Muscle layer of duodenum (tissue), 2 donors: ENCODE measurements around the gene ISG15.
"Not testable (repeated sequence)": the region's sequence is repeated elsewhere in the genome, so short reads cannot be mapped to it uniquely, and the experiment has no call there.

Experiments
- H3K27ac ChIP-seq: one replicate; pipeline ENCODE4 v1.7.0; 2013; ENCODE audit warnings: mild to moderate bottlenecking, low read length
- H3K27me3 ChIP-seq: one replicate; pipeline ENCODE4 v1.7.0; 2013; ENCODE audit warnings: low read depth, mild to moderate bottlenecking, control low read depth, low read length
- H3K36me3 ChIP-seq, 2 donors: one replicate each; pipeline ENCODE4 v1.7.0; 2013; ENCODE audit warnings: low read length in 2 of 2, control low read depth in 1 of 2, mild to moderate bottlenecking in 1 of 2; ENCODE audit not compliant: insufficient read depth in 2 of 2, control insufficient read depth in 1 of 2
- H3K4me1 ChIP-seq, 2 donors: one replicate each; pipeline ENCODE4 v1.7.0; 2013; ENCODE audit warnings: low read length in 2 of 2, mild to moderate bottlenecking in 2 of 2, control low read depth in 1 of 2, moderate library complexity in 1 of 2; ENCODE audit not compliant: insufficient read depth in 2 of 2, control insufficient read depth in 1 of 2
- H3K4me3 ChIP-seq, 2 donors: one replicate each; pipeline ENCODE4 v1.7.0; 2013; ENCODE audit warnings: low read length in 2 of 2, low read depth in 1 of 2, mild to moderate bottlenecking in 1 of 2
- H3K9me3 ChIP-seq, 2 donors: one replicate each; pipeline ENCODE4 v1.7.0; 2013; ENCODE audit warnings: low read length in 2 of 2, control low read depth in 1 of 2, mild to moderate bottlenecking in 1 of 2; ENCODE audit not compliant: control insufficient read depth in 1 of 2
- donor health status: healthy.

The ISG15 gene

DNA sequence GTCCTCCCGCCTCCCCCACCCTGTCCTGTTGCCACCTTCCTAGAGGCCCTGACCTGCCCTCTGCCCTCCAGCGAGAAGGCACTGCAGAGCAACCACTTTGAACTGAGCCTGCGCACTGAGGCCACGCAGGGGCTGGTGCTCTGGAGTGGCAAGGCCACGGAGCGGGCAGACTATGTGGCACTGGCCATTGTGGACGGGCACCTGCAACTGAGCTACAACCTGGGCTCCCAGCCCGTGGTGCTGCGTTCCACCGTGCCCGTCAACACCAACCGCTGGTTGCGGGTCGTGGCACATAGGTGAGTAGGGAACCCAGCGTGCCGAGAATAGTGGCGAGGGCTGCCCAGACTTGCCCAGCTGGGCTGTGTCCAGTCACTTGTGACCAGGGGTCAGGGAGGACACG is 40.4 kb downstream of the ISG15 start:
- H3K36me3 ChIP-seq: peaks cover 0 to 41% of the 10 kb centered on the region in 2 donors
- H3K9me3 ChIP-seq: no peaks in the 10 kb centered on the region

DNA sequence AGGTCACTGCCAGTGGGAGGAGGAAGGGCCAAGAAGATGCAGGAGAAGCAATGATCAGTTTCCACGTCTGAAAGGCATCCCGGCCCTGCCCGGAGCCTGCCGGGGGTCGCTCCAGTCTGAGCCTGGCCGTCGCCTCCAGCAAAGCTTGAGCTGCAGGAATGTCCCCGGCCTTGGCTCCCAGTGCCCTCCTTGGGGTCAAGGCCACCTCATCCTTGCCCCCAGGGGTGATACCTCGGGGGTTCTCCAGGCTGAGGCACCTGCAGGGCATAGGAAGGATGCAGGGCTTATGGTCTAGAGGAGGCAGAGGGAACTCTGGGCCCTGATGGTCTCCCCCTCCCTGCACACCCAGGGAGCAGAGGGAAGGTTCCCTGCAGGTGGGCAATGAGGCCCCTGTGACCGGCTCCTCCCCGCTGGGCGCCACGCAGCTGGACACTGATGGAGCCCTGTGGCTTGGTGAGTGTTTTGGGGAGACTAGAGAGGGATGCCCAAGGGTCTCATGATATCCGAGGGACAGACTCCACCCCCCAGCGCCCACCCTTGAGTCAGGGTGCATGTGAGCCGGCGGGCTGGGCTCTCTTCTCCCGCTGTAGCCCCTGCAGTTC is 40.9 kb downstream of the ISG15 start:
- Histone ChIP-seq H3K4me3 (no peak overlapping the region), H3K27me3 (peaks cover 11% of the 10 kb centered on the region), H3K4me1 (peaks cover 0 to 5% of the 10 kb centered on the region in 2 donors), H3K9me3 (no peaks in the 10 kb centered on the region), H3K27ac (no peak overlapping the region), H3K36me3 (peaks cover 0 to 41% of the 10 kb centered on the region in 2 donors)

More for the DNA sequence above, 40.4 kb downstream of the ISG15 start:
- Histone ChIP-seq H3K27ac (no peak overlapping the region), H3K4me1 (peaks cover 0 to under 1% of the 10 kb centered on the region in 2 donors), H3K27me3 (peaks cover 7% of the 10 kb centered on the region), H3K4me3 (no peak overlapping the region)

DNA sequence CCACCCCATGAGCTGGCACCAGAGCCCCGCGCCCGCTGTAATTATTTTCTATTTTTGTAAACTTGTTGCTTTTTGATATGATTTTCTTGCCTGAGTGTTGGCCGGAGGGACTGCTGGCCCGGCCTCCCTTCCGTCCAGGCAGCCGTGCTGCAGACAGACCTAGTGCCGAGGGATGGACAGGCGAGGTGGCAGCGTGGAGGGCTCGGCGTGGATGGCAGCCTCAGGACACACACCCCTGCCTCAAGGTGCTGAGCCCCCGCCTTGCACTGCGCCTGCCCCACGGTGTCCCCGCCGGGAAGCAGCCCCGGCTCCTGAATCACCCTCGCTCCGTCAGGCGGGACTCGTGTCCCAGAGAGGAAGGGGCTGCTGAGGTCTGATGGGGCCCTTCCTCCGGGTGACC is 41.7 kb downstream of the ISG15 start:
- Histone ChIP-seq H3K4me3 (no peak overlapping the region), H3K4me1 (peaks cover 0 to 12% of the 10 kb centered on the region in 2 donors), H3K9me3 (no peaks in the 10 kb centered on the region), H3K27me3 (peaks cover 11% of the 10 kb centered on the region), H3K36me3 (peaks cover 0 to 41% of the 10 kb centered on the region in 2 donors), H3K27ac (no peak overlapping the region)

DNA sequence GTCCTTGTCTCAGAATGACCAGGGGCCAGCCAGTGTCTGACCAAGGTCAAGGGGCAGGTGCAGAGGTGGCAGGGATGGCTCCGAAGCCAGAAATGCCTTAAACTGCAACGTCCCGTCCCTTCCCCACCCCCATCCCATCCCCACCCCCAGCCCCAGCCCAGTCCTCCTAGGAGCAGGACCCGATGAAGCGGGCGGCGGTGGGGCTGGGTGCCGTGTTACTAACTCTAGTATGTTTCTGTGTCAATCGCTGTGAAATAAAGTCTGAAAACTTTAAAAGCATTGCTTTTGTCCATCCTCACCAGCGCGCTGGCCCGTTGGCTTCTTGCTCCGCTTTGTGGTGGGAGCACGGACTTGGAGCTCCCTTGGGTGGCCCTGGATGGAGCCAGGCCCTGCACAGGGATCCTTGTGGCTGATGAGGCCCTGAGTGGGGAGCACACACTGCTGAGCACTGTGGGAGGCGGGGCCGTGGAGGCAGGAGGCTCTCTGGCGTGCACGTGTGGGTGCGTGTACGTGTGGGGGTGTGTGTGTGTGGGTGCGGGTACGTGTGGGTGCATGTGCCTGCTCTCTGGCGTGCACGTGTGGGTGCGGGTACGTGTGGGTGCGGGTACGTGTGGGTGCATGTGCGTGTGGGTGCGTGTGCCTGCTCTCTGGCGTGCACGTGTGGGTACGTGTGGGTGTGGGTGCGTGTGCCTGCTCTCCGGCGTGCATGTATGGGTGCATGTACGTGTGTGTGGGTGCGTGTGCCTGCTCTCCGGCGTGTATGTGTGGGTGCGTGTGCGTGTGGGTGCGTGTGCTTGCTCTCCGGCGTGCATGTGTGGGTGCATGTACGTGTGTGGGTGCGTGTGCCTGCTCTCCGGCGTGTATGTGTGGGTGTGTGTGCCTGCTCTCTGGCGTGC is 42.8 kb downstream of the ISG15 start:
- peaks cover 0 to 35% of the 10 kb centered on the region in 2 donors for H3K36me3 ChIP-seq

DNA sequence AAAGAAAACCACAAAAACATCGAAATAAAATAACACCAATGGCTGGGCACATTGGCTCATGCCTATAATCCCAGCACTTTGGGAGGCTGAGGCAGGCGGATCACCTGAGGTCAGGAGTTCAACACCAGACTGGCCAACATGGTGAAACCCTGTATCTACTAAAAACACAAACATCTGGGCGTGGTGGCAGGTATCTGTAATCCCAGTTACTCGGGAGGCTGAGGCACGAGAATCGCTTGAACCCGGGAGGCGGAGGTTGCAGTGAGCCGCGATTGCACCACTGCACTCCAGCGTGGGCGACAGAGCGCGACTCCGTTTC is 44.4 kb downstream of the ISG15 start:
- H3K36me3 ChIP-seq: peaks cover 0 to 24% of the 10 kb centered on the region in 2 donors
- not testable (repeated sequence) for H3K9me3 ChIP-seq, H3K4me3 ChIP-seq, H3K27ac ChIP-seq
- H3K4me1 ChIP-seq: peaks cover 0 to 16% of the 10 kb centered on the region in 2 donors
- peaks cover 19% of the 10 kb centered on the region for H3K27me3 ChIP-seq

More for the DNA sequence above, 42.8 kb downstream of the ISG15 start:
- Histone ChIP-seq H3K27me3 (peaks cover 16% of the 10 kb centered on the region), H3K4me1 (peaks cover 0 to 13% of the 10 kb centered on the region in 2 donors), H3K9me3 (no peaks in the 10 kb centered on the region), H3K4me3 (no peak overlapping the region), H3K27ac (no peak overlapping the region)

DNA sequence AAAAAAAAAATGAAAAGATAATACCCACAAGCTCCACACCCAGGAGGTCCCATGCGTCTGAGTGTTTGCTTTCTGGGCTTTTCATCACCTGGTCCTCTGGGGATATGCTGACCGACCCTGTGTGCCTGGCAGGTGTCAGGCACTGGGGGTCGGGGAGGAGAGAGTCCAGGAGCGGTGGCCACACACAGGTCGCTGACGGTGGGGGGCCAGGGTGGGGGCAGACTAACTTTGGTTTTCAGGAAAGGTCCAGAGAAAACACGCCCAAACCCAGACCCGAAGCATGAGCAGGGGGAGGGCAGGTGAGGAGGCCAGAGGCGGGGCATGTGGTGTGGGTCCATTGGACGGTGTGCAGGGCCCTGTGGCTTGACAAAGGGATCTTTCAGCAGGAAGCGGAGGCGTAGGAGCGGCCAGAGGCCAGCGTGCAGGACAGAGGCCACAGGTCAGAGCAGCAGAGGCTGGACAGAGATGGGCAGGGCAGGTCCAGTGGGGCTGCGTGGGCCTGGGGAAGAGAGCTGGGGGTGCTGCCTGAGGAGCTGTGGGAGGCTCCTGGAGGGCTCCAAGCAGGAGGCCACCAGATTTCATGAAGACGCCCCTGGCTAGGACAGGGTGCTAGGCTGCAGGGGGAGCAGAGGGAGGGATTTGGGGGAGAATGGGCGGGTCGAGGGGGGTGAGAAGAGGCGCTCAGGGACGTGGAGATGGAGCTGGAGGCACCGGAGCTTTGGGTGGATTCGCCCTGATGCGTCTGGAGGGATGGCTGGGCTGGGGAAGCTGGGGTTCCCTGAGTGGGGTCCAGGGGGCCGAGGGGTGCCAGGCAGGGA is 45.0 kb downstream of the ISG15 start:
- Histone ChIP-seq H3K27ac (no peak overlapping the region), H3K36me3 (peaks cover 0 to 20% of the 10 kb centered on the region in 2 donors), H3K9me3 (no peaks in the 10 kb centered on the region), H3K4me3 (peak overlapping the region in 1 of 2 donors; percentile 65), H3K27me3 (peaks cover 24% of the 10 kb centered on the region), H3K4me1 (peaks cover 0 to 20% of the 10 kb centered on the region in 2 donors)

DNA sequence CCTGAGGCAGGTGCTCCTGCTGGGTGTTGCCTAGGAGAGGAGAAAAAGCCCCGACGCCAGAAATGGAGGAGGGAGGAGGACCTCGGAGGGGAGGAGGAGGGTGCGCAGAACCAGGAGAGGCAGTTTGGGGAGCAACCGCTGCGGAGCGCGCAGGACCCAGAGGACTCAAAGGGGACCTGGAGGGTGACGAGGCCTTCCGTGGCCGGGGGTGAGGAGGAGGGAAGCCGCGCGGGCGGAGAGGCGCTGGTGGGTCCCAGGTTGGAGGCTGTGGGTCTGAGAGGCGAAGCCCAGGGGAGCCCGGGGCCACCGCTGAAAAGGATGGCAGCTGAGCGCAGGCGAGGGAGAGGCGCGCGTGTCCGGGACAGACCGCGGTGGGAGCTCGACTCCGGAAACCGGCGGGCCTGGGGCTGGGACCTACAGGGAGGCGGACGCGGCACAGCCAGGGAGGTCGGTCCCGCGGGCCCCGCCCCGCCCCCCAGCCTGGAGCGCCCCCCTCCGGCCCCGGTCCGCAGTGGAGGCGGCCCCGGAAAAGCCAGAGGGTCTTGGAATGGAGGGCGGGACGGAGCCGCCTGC is 45.7 kb downstream of the ISG15 start:
- no peaks in the 10 kb centered on the region for H3K9me3 ChIP-seq

DNA sequence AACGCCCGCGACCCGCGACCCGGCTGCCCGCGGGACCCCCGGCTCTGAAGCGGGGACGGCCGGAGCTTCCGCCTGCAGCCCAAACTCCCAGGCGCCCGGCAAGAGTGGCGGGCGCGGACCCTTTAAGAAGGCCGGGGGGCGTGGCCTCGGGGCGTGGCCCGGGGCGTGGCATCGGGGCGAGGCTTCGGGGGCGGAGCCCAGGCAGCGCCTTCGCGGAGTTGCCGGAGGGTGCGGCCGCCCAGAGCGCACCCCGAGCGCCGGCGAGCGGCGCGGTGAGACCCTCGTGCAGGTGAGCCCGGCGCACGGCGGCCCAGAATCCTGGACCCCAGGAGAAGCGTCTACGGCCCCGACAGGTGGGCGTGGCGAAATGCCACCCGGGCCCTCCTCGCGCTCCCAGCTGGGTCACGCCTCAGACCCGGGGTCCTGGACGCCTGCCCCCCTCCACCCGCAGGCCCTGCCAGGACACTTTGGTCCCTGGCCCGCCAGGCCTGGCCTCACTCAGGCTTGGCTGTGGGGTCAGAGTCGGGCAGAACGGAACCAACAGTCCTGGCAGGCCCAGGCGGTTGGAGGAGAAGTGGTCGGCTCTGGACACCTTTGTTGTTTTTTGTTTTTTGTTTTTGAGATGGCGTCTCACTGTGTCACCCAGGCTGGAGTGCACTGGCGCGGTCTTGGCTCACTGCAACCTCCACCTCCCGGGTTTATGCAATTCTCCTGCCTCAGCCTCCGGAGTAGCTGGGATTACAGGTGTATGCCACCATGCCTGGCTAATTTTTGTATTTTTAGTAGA is 46.4 kb downstream of the ISG15 start:
- Histone ChIP-seq H3K27me3 (peaks cover 34% of the 10 kb centered on the region), H3K4me1 (peaks cover 0 to 29% of the 10 kb centered on the region in 2 donors), H3K4me3 (peak overlapping the region in 1 of 2 donors; percentile 65), H3K9me3 (no peaks in the 10 kb centered on the region), H3K36me3 (peaks cover 0 to 6% of the 10 kb centered on the region in 2 donors), H3K27ac (no peak overlapping the region)

More for the DNA sequence above, 45.7 kb downstream of the ISG15 start:
- Histone ChIP-seq H3K27me3 (peaks cover 30% of the 10 kb centered on the region), H3K36me3 (peaks cover 0 to 13% of the 10 kb centered on the region in 2 donors), H3K4me3 (peak overlapping the region in 1 of 2 donors; percentile 65), H3K27ac (no peak overlapping the region), H3K4me1 (peaks cover 0 to 26% of the 10 kb centered on the region in 2 donors)

DNA sequence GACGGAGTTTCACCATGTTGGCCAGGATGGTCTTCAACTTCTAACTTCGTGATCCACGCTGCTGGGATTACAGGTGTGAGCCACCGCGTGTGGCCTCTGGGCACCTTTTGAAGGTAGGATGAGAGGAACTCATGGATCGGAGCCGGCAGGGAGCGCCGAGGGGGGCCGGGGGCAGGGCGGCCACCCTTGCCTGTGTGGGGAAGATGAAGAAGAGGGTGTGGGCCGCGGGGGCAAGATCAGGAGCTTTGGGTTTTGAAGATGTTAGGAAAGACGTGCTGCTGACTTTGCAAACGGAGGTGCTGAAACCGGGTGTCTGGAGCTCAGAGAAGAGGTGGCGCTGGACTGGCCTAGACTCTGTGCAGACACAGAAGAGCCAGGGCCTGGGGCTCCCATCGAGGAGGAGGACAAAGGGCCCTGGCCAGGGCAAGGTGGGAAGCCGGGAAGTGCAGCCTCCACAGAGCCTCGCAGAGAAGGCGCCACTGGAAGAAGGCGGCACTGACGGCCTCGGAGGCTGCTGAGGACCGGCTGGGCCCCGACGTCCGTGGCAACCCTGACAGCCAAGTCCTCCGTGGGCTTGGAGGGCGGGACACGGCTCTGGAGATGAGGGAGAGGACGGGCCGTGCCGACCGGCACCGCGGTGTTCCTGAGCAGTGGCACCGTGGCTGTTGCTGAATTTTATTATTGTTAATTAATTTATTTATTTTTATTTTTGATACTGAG is 47.1 kb downstream of the ISG15 start:
- H3K36me3 ChIP-seq: no peaks in the 10 kb centered on the region
- peaks cover 34% of the 10 kb centered on the region for H3K27me3 ChIP-seq
- H3K9me3 ChIP-seq: no peaks in the 10 kb centered on the region
- H3K4me3 ChIP-seq: no peak overlapping the region
- no peak overlapping the region for H3K27ac ChIP-seq
- H3K4me1 ChIP-seq: peaks cover 0 to 29% of the 10 kb centered on the region in 2 donors
